ENCODE data around the gene PRICKLE3.
A peak's percentile ranks its signal among the peaks of the same experiment; 100 is the strongest.

Gene PRICKLE3, protein sequence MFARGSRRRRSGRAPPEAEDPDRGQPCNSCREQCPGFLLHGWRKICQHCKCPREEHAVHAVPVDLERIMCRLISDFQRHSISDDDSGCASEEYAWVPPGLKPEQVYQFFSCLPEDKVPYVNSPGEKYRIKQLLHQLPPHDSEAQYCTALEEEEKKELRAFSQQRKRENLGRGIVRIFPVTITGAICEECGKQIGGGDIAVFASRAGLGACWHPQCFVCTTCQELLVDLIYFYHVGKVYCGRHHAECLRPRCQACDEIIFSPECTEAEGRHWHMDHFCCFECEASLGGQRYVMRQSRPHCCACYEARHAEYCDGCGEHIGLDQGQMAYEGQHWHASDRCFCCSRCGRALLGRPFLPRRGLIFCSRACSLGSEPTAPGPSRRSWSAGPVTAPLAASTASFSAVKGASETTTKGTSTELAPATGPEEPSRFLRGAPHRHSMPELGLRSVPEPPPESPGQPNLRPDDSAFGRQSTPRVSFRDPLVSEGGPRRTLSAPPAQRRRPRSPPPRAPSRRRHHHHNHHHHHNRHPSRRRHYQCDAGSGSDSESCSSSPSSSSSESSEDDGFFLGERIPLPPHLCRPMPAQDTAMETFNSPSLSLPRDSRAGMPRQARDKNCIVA

DNA sequence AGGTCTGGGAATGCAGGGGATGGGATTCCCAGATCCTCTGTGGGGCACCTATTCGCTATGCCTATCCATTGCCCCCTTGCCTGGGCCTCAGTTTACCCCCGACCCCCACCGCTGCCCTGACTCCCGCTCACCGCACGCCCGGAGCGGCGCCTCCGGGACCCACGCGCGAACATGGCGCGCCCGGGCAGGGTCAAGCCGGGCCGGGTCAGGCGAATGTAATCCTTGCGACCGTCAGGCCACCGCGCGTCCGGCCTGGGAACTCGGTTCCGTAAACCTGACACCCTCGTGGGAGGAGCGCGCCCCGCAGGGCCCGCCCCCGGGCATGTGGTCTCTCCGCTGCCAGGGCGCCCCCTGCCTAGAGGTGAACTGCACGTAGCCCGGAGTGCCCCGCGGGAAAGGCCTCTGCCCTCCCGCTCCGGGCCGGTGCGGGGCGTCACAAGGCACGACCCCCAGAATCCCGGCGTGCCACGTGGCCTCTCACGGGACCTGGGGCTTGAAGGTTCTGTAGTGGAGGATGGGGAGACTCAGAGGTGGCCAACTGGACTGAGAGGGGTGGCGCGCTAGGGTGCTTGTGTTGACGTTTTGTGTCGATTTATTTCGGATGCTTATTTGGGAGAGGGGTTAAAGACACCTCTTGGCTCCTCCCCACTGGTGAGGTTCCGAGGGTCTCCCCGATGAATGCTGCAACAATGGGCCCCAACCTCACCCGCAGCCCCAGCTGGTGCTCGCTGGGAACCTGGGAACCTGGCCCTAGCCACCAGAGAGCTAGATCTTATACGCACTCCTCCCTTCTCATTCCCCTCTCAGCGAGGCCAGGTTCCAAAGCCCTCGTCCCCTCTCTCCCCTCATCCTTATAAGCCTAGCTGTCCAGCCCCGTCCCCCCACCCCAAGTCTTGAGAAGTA is at the start of gene PRICKLE3:
Gene PRICKLE3, minus strand, starts transcription at position 249 of the 903 bp plus-strand sequence. Its CDS starts 76 bp downstream, at position 173.
- H3K36me3 ChIP-seq (ENCODE audit: low read length), result no peaks in the 10 kb centered on the region
- no peaks in the 10 kb centered on the region for H4K20me1 ChIP-seq (ENCODE audit: low read depth, low read length)
- H3K9ac ChIP-seq (ENCODE audit: low read length), result peak within 1 kb of the TSS; percentile 82
- TF ChIP-seq EZH2phosphoT487 (conservative IDR thresholded peaks at IDR 0.05; ENCODE audit: low read length), result no peak
- TF ChIP-seq, protein P1, sequence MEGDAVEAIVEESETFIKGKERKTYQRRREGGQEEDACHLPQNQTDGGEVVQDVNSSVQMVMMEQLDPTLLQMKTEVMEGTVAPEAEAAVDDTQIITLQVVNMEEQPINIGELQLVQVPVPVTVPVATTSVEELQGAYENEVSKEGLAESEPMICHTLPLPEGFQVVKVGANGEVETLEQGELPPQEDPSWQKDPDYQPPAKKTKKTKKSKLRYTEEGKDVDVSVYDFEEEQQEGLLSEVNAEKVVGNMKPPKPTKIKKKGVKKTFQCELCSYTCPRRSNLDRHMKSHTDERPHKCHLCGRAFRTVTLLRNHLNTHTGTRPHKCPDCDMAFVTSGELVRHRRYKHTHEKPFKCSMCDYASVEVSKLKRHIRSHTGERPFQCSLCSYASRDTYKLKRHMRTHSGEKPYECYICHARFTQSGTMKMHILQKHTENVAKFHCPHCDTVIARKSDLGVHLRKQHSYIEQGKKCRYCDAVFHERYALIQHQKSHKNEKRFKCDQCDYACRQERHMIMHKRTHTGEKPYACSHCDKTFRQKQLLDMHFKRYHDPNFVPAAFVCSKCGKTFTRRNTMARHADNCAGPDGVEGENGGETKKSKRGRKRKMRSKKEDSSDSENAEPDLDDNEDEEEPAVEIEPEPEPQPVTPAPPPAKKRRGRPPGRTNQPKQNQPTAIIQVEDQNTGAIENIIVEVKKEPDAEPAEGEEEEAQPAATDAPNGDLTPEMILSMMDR (IDR thresholded peaks at IDR 0.05; ENCODE audit: insufficient read depth, low read length, poor library complexity, severe bottlenecking), result peak; percentile 47
- H2AFZ ChIP-seq (ENCODE audit: low read depth, low read length, severe bottlenecking), result no peak within 1 kb of the TSS
- H3F3A ChIP-seq (ENCODE audit: insufficient read depth), result peaks cover 9% of the 10 kb centered on the region; the same call in 1 of the 2 replicates
- peak within 1 kb of the TSS; percentile 95 for H3K4me2 ChIP-seq (ENCODE audit: low read depth, low read length, poor library complexity, severe bottlenecking)
- peak within 1 kb of the TSS; percentile 69 for H3K4me3 ChIP-seq (ENCODE audit: insufficient read depth, low read length, poor library complexity, severe bottlenecking)
- no peaks in the 10 kb centered on the region for H3K9me3 ChIP-seq (ENCODE audit: insufficient read depth, low read length)
- H3K9me2 ChIP-seq (replicated peaks; ENCODE audit: insufficient read depth, low read length), result no peaks in the 10 kb centered on the region
- no peaks in the 10 kb centered on the region for H3K27me3 ChIP-seq (ENCODE audit: low read length)
- H3K27ac ChIP-seq (ENCODE audit: low read depth, low read length), result peak within 1 kb of the TSS; percentile 42
- 0 out of 2 replicates have a peak, but pooled peaks cover 7% of the 10 kb centered on the region for H3K79me2 ChIP-seq (ENCODE audit: insufficient read depth, low read length)

DNA sequence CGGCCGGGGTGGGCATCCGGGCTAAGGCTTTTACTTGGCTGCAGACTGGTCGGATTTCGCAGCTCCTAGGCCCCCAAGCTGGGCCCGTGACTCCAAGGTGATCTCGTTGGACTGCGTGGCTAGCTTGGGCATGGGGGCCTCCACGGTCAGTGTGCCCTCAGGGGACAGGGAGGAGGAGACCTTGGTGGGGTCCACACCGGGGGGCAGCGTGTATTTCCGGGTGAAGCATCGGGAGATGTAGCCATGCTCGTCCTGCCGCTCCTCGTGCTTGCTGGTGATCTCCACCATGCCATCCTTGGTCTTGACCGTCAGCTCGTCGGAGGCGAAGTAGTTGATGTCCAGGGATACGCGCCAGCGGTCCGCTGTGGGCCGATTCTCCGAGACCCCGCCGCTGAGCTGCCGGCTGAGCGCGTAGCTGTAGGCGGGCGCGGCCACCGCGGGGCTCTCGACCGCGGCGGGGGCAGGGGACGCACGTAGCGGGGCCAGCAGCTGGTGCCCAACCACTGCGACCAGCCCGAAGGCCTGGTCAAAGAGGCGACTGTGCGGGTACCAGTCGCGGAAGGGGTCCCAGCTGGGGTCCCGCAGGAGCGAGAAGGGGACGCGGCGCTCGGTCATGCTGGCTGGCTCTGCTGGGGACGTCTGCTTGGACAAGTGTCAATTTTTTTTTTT is 47.8 kb upstream of the PRICKLE3 start:
- Histone ChIP-seq H3K27ac (ENCODE audit: low read depth, low read length) (no peak overlapping the region), H3F3A (ENCODE audit: insufficient read depth) (no peaks in the 10 kb centered on the region), H3K4me2 (ENCODE audit: low read depth, low read length, poor library complexity, severe bottlenecking) (no peak overlapping the region), H3K4me3 (ENCODE audit: insufficient read depth, low read length, poor library complexity, severe bottlenecking) (no peak overlapping the region), H3K79me2 (ENCODE audit: insufficient read depth, low read length) (no peaks in the 10 kb centered on the region), H3K9me3 (ENCODE audit: insufficient read depth, low read length) (no peaks in the 10 kb centered on the region), H3K36me3 (ENCODE audit: low read length) (no peaks in the 10 kb centered on the region), H4K20me1 (ENCODE audit: low read depth, low read length) (no peaks in the 10 kb centered on the region), H3K9ac (ENCODE audit: low read length) (no peak overlapping the region), H3K9me2 (replicated peaks; ENCODE audit: insufficient read depth, low read length) (no peaks in the 10 kb centered on the region), H2AFZ (ENCODE audit: low read depth, low read length, severe bottlenecking) (no peak overlapping the region), H3K27me3 (ENCODE audit: low read length) (no peaks in the 10 kb centered on the region)
- TF ChIP-seq, protein P1 (IDR thresholded peaks at IDR 0.05; ENCODE audit: insufficient read depth, low read length, poor library complexity, severe bottlenecking), result no peak
- no peak for TF ChIP-seq EZH2phosphoT487 (conservative IDR thresholded peaks at IDR 0.05; ENCODE audit: low read length)

DNA sequence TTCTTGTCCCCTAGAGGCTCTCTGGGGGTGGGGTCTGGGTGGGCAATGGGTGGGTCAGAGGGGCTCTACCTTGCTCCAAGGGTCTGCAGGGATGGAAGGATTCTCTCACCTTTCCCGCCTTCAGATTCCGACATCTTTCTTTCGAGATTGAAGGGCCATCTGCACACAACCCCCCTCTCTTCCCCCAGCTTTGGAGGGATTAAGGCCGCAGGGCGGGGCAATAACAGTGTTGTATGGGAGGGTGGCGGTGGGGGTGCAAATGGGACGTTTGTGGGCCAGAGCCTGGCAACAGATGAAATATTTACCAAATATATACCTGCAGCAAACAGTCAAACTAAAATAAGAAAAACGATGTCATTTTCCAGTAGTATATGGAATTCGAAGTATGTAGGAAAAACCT is 47.0 kb upstream of the PRICKLE3 start, which contains the start of gene CACNA1F:
Gene CACNA1F, minus strand, starts transcription at position 165 of the 400 bp plus-strand sequence. Its CDS starts 31 bp downstream, at position 134.
- H3K9me2 ChIP-seq (replicated peaks; ENCODE audit: insufficient read depth, low read length), result no peaks in the 10 kb centered on the region
- no peaks in the 10 kb centered on the region for H3K9me3 ChIP-seq (ENCODE audit: insufficient read depth, low read length)
- H4K20me1 ChIP-seq (ENCODE audit: low read depth, low read length), result no peaks in the 10 kb centered on the region
- H3K36me3 ChIP-seq (ENCODE audit: low read length), result no peaks in the 10 kb centered on the region
- no peak within 1 kb of the TSS for H3K4me2 ChIP-seq (ENCODE audit: low read depth, low read length, poor library complexity, severe bottlenecking)
- H3F3A ChIP-seq (ENCODE audit: insufficient read depth), result no peaks in the 10 kb centered on the region
- no peak within 1 kb of the TSS for H3K4me3 ChIP-seq (ENCODE audit: insufficient read depth, low read length, poor library complexity, severe bottlenecking)
- no peaks in the 10 kb centered on the region for H3K27me3 ChIP-seq (ENCODE audit: low read length)
- H3K9ac ChIP-seq (ENCODE audit: low read length), result no peak within 1 kb of the TSS
- no peak for TF ChIP-seq EZH2phosphoT487 (conservative IDR thresholded peaks at IDR 0.05; ENCODE audit: low read length)
- TF ChIP-seq, protein P1 (IDR thresholded peaks at IDR 0.05; ENCODE audit: insufficient read depth, low read length, poor library complexity, severe bottlenecking), result no peak
- no peak within 1 kb of the TSS for H3K27ac ChIP-seq (ENCODE audit: low read depth, low read length)
- no peak within 1 kb of the TSS for H2AFZ ChIP-seq (ENCODE audit: low read depth, low read length, severe bottlenecking)
- no peaks in the 10 kb centered on the region for H3K79me2 ChIP-seq (ENCODE audit: insufficient read depth, low read length)
